GM23338 (cell line): ENCODE measurements around the gene BAG5.

Source experiments
- CTCF ChIP-seq, 2 experiments: fragments of 200-600 bp in 1 of 2; sonication (generic) in 1 of 2; conservative IDR thresholded peaks; 2 replicates each; pipeline versions ENCODE4 v1.5.1 to v1.6.1; 2016 to 2017; ENCODE audit warnings: antibody characterized with exemption in 2 of 2, low read depth in 2 of 2, mild to moderate bottlenecking in 2 of 2, moderate library complexity in 1 of 2
- ETS1 ChIP-seq: IDR thresholded peaks from 2 replicates; pipeline ENCODE4 v1.6.1; 2016; ENCODE audit warnings: antibody characterized with exemption
- EZH2 ChIP-seq: fragments of 200-600 bp; sonication (generic); IDR thresholded peaks from one replicate; pipeline ENCODE4 v1.8.0; 2017; ENCODE audit warnings: antibody characterized with exemption, mild to moderate bottlenecking, low read depth; ENCODE audit not compliant: unreplicated experiment
- EZH2phosphoT487 ChIP-seq: fragments of 200-600 bp; sonication (generic); IDR thresholded peaks from one replicate; pipeline ENCODE4 v1.8.1; 2018; ENCODE audit warnings: antibody characterized with exemption; ENCODE audit not compliant: unreplicated experiment
- NANOG ChIP-seq: IDR thresholded peaks from 2 replicates; pipeline ENCODE4 v1.6.1; 2016; ENCODE audit warnings: antibody characterized with exemption, borderline replicate concordance
- POLR2AphosphoS5 ChIP-seq: IDR thresholded peaks from 2 replicates; pipeline ENCODE4 v1.6.1; 2016; ENCODE audit warnings: antibody characterized with exemption, low read depth
- ZNF114 ChIP-seq: fragments of 250-450 bp; sonication (Bioruptor Pico); IDR thresholded peaks from 2 replicates; pipeline ENCODE4 v1.5.0; 2020; ENCODE audit warnings: mild to moderate bottlenecking, moderate library complexity
- ZNF331 ChIP-seq: fragments of 250-450 bp; sonication (Bioruptor Pico); IDR thresholded peaks from 2 replicates; pipeline ENCODE4 v1.5.0; 2020; ENCODE audit warnings: low read depth, mild to moderate bottlenecking, moderate library complexity

GRCh38 chr14:103509864-103510723 is 52.4 kb downstream of the BAG5 start:
- no peak for TF ChIP-seq POLR2AphosphoS5
- no peak for TF ChIP-seq EZH2
- no peak for TF ChIP-seq CTCF (conservative IDR thresholded peaks at IDR 0.05; ENCODE audit: low read depth in 2 of 2)
- TF ChIP-seq EZH2phosphoT487, result no peak
- no peak for TF ChIP-seq ZNF114
- TF ChIP-seq ETS1, result no peak
- no peak for TF ChIP-seq NANOG
- no peak for TF ChIP-seq ZNF331
